ENCODE measurements around the gene SCARB1.

Gene SCARB1

GRCh38 chr12:124819080-124819479 is 44.6 kb downstream of the SCARB1 start:
- DNase-seq = no peak

DNA sequence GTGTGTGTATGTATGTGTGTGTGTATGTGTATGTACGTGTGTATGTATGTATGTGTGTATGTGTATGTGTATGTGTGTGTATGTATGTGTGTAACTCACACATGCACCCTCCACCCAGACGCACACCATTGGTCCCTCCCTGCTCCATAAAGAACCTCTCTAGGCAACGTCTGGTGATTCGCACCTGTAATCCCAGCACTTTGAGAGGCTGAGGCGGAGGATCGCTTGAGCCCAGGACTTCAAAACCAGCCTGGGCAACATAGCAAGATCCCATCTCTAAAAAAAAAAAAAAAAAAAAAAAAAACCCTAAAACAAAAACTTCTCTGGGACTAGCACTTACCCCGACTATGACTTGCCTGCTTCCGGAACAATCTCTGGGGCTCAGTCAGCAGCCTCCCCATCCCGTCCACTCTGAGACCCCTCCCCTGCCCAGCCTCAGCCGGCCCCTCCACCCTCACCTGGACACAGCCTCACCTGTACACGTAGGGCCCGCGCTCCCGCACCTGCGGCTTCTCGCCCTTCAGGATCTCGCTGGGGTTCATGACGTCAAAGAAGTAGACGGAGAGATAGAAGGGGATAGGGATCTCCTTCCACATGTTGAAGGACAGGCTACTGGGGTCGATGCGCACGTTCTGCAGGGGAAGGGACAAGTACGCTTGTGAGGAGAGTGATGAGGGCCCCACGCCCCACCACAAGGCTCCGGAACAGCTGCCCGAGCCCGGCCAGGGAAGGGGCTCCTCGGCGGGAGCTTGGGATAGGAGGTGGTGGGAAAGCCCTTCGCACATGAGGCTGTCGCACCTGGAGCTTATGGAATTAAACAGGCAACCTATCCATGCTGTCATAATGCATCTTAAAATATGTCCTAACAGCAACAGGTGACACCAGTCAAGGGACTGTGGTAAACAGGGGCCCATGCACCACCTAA is 46.3 kb downstream of the SCARB1 start:
- DNase-seq = no peak

- no peak for DNase-seq
Measured at GRCh38 chr12:124816295-124816854, 47.3 kb downstream of the SCARB1 start.

- no peak for DNase-seq
Measured at GRCh38 chr12:124814741-124815613, 48.7 kb downstream of the SCARB1 start.

- DNase-seq = no peak
Measured at GRCh38 chr12:124813782-124814181, 49.9 kb downstream of the SCARB1 start.

DNA sequence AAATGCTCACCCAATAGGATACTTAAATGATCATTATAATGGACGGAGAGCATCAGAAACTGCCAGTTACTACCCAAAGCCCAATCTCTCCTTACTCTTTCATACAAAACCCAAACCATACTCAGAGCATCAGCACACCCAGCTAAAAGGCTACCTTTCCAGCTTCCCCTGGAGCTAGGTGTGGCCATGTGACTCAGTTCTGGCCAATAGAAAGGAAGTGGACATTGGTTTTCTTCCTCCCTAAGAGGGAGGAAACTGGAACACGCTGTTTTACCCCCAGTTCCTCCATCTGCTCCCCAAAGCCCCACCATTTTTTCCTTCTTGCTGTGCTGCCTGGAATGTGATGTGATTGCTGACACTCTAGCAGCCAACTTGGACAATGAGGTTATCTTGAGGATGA is 50.7 kb downstream of the SCARB1 start:
- DNase-seq = no peak

- no peak for DNase-seq
Measured at GRCh38 chr12:124812356-124812755, 51.3 kb downstream of the SCARB1 start.

- DNase-seq = no peak
Measured at GRCh38 chr12:124811633-124812032, 52.0 kb downstream of the SCARB1 start.

- no peak for DNase-seq
Measured at GRCh38 chr12:124809878-124810277, 53.8 kb downstream of the SCARB1 start.

- no peak for DNase-seq
Measured at GRCh38 chr12:124809391-124809790, 54.3 kb downstream of the SCARB1 start.

DNA sequence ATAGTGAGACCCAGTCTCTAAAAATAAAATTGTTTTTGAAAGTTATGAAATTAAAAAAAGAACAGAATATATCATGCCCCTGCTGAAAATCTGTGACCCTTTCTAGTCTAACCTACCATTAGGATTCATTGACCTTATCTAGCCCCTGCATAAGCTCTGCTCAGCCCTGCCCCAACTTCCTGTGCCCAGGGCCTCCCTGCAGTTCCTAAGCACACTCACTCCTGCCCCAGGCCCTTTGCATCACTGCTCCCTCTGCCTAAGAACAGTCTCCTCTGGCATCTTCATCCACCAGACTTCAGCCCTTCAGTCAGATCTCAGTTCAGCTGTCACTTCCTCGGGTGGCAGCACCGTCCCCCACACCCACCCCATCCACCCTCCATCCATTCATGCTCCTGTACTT is 55.4 kb downstream of the SCARB1 start:
- no peak for DNase-seq

DNA sequence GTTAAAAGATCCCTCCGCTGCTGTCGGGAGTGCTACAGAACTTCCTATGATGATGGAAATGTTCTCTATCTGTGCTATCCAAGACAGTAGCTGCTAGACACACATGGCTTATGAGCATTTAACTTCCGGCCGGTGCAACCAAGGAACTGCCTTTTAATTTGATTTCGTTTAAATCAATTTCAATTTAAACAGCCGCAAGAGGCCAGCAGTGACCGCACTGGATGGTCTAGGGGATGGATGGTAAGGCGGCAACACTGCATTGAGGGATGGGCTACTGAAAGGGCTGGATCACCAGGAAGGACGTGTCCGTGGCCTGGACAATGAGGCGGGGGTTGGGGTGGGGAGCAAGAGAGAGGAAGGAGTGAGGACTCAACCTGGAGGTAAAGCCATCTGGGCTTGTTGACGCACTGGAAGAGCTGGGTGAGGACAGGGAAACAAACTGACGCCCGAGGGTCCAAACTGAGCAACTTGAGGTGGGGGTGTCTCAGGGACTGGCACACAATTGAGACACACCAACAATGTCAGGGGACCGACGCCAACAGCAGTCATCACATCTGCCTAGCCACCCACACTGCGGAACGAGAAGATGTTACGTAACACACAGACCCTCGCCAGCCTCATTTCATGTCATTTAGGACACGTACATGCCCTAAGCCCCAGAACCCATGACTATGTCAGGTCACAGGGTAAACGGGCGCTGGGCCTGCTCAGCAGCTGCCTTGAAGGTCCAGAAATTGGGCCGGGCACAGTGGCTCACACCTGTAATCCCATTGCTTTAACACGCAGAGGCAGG is 57.6 kb downstream of the SCARB1 start:
- DNase-seq = no peak

DNA sequence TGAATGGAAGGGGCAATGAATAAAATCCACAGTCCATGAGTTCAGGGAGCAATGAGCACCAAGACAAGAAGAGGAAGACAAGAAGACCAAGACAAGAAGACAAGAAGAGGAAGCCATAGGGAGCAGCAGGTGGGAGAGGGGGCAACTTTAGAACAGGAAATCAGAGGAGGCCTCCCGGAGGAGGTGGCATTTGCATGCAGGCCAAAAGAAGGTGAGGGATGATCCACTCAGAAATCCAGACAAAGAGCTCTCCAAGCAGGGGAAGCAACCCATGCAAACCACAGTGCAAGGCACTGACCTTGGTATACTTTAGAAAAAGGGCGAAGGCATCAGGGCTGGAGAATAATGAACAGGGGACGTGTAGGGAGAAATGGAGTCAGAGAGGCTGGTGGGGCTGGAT is 58.6 kb downstream of the SCARB1 start:
- no peak for DNase-seq

DNA sequence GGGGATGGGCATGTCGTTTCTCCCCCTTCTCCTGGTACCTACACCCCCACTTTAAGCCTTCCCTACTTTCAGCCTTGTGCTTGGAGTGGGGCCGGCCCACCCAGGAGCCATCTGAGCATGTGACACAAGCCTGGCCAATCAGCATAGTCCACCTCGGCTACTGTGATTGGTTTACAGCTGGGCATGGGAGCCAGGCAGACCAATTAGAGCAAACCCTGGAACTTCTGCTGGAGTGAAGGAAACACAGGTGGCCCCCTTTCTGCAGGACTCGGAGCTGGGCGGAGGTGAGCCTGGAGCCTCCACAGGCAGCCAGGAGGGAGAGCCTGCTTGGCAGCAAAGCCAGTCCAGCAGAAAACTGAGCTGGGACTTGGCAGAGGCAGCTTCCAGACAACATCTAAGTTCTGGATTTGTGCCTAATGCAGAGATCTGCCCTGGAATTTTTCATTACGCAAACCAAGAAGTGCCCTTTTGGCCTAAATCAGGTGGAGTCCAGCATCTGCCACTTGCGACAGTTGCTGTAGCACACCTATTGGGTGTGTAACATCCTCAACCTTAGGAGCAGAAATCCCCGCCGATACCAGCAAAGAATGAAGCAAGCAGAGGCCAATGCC is 59.5 kb downstream of the SCARB1 start:
- DNase-seq = no peak

DNA sequence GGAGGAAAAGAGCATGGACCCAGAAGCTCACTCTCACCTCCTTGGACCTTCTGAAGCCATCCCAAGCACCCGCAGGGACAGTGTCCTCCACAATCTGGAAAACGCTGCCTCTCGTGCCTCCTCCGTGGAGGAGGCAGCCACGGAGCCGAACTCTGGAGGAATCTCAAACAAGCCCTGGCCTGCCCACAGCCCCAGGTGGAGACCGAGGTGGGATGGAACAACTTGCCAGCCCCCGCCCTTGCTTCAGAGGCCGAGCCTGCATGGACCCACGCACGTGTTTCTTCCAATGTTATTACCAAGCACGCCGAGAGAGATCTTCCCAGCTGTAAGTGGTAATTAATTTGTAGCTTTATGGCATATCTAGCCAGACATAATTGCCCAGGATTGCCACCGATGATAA is 61.3 kb downstream of the SCARB1 start:
- no peak for DNase-seq

- no peak for DNase-seq
Measured at GRCh38 chr12:124800506-124800905, 63.2 kb downstream of the SCARB1 start.

DNA sequence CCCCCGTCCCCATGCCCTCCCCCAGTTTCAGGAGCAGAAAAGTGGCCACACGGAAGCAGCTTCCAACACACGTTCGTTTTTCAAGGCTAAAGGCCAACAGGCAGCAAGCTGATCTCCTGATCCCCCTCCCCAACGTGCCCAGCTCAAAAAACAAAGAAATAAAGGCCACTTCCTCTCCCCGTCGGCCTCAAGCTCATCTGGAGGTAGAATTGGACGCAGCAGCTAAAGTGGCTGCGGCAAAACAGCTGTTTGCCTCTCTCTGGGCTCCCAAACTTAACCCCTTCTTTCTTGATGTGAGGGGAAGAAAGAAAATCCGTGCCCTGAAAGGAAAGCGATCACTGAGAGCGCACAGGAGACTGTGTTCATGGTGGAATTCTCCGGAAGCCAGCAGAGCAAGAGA is 66.3 kb downstream of the SCARB1 start:
- DNase-seq = no peak

- no peak for DNase-seq
Measured at GRCh38 chr12:124796303-124796960, 67.2 kb downstream of the SCARB1 start.

GRCh38 chr12:124795081-124795948 is 68.3 kb downstream of the SCARB1 start:
- no peak for DNase-seq

DNA sequence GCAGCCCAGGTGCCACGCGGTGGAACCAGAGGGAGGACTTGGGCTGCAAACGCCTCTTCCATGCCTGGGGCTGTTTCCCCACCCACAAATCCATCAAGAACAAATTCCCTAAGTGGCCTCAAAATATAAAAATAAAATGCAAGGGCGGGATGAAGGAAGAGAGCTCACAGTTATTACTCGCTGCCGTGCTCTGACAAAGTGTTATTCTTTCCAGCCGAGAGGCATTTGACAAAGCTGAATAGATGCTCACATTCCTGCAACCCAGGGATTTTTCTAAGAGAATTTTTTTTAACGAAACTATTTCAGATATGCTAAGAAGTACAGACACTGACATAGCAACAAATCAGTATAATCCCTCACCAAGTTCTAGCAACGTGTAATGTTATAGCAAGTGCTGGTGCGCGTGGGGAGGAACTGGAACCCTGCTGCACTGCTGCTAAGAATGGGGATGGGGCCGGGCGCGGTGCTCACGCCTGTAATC is 70.7 kb downstream of the SCARB1 start:
- no peak for DNase-seq
